GM23338 (cell line): ENCODE measurements around the gene SLC37A3. TPM values are rescaled to one million over a fixed set of nuclear protein-coding genes. Genes with fewer than 3 reads are reported as not detected.
A peak's percentile ranks its signal among the peaks of the same experiment; 100 is the strongest.
"Not testable (repeated sequence)": the region's sequence is repeated elsewhere in the genome, so short reads cannot be mapped to it uniquely, and the experiment has no call there.

ENCODE experiments used
- ATAC-seq: fragments of 200-7000 bp; cut with Tn5 transposase; 3 replicates; pipeline ENCODE4 v1.9.1; 2020
- DNase-seq: peaks from one replicate; pipeline ENCODE4 v3.0.0-alpha.2; 2015; ENCODE audit warnings: low spot score
- H2AFZ ChIP-seq: fragments of 200-600 bp; sonication (generic); 2 replicates; pipeline ENCODE4 v1.8.0; 2016; ENCODE audit warnings: antibody characterized with exemption, mild to moderate bottlenecking, moderate library complexity
- H3F3A ChIP-seq: fragments of 200-600 bp; sonication (generic); replicated peaks from 2 replicates; pipeline ENCODE4 v1.8.0; 2017; ENCODE audit warnings: antibody characterized with exemption, mixed run types, low read depth
- H3K27ac ChIP-seq: fragments of 200-600 bp; sonication (generic); 2 replicates; pipeline ENCODE4 v1.6.1; 2016; ENCODE audit warnings: low read depth
- H3K27me3 ChIP-seq: fragments of 200-600 bp; sonication (generic); 2 replicates; pipeline ENCODE4 v1.8.0; 2016; ENCODE audit warnings: mild to moderate bottlenecking, mixed run types, moderate library complexity; ENCODE audit not compliant: insufficient read depth
- H3K36me3 ChIP-seq: fragments of 200-600 bp; sonication (generic); 2 replicates; pipeline ENCODE4 v1.8.0; 2016; ENCODE audit warnings: mild to moderate bottlenecking; ENCODE audit not compliant: insufficient read depth
- H3K4me1 ChIP-seq: fragments of 200-600 bp; sonication (generic); 2 replicates; pipeline ENCODE4 v1.8.0; 2016; ENCODE audit warnings: mild to moderate bottlenecking, moderate library complexity; ENCODE audit not compliant: insufficient read depth
- H3K4me2 ChIP-seq: fragments of 200-600 bp; sonication (generic); 2 replicates; pipeline ENCODE4 v1.7.1; 2017; ENCODE audit warnings: mixed run types
- H3K4me3 ChIP-seq: fragments of 200-600 bp; sonication (generic); 2 replicates; pipeline ENCODE4 v1.6.1; 2016; ENCODE audit warnings: mixed run types
- H3K79me2 ChIP-seq: fragments of 200-600 bp; sonication (generic); replicated peaks from 2 replicates; pipeline ENCODE4 v1.8.0; 2017; ENCODE audit warnings: mild to moderate bottlenecking; ENCODE audit not compliant: insufficient read depth
- H3K9me2 ChIP-seq: fragments of 200-600 bp; sonication (generic); 2 replicates; pipeline ENCODE4 v1.8.0; 2017; ENCODE audit not compliant: insufficient read depth
- H4K20me1 ChIP-seq: fragments of 200-600 bp; sonication (generic); replicated peaks from 2 replicates; pipeline ENCODE4 v1.8.0; 2017; ENCODE audit warnings: mild to moderate bottlenecking; ENCODE audit not compliant: insufficient read depth
- H3K27ac Mint-ChIP-seq: 2 replicates; pipeline ENCODE4 v1.8.0; 2020; ENCODE audit warnings: inconsistent platforms, mild to moderate bottlenecking, moderate library complexity, mixed read lengths
- H3K27me3 Mint-ChIP-seq: 3 replicates; pipeline ENCODE4 v1.8.0; 2022; ENCODE audit warnings: low read depth, mild to moderate bottlenecking, moderate library complexity, mixed read lengths, inconsistent platforms; ENCODE audit not compliant: insufficient read depth, poor library complexity
- H3K36me3 Mint-ChIP-seq: 3 replicates; pipeline ENCODE4 v1.8.0; 2021; ENCODE audit warnings: low read depth, mild to moderate bottlenecking, inconsistent platforms, moderate library complexity, mixed read lengths
- H3K4me1 Mint-ChIP-seq: 3 replicates; pipeline ENCODE4 v1.8.0; 2020; ENCODE audit warnings: mild to moderate bottlenecking, inconsistent platforms, mixed read lengths
- H3K4me3 Mint-ChIP-seq: 3 replicates; pipeline ENCODE4 v1.8.0; 2021; ENCODE audit warnings: moderate library complexity, mild to moderate bottlenecking, inconsistent platforms, mixed read lengths
- H3K9me3 Mint-ChIP-seq: 3 replicates; pipeline ENCODE4 v1.8.0; 2020; ENCODE audit warnings: moderate library complexity, mild to moderate bottlenecking, inconsistent platforms, mixed read lengths
- CTCF ChIP-seq, 2 experiments: fragments of 200-600 bp in 1 of 2; sonication (generic) in 1 of 2; conservative IDR thresholded peaks; 2 replicates each; pipeline versions ENCODE4 v1.5.1 to v1.6.1; 2016 to 2017; ENCODE audit warnings: antibody characterized with exemption in 2 of 2, low read depth in 2 of 2, mild to moderate bottlenecking in 2 of 2, moderate library complexity in 1 of 2
- ETS1 ChIP-seq: IDR thresholded peaks from 2 replicates; pipeline ENCODE4 v1.6.1; 2016; ENCODE audit warnings: antibody characterized with exemption
- EZH2phosphoT487 ChIP-seq: fragments of 200-600 bp; sonication (generic); IDR thresholded peaks from one replicate; pipeline ENCODE4 v1.8.1; 2018; ENCODE audit warnings: antibody characterized with exemption; ENCODE audit not compliant: unreplicated experiment
- JUNB ChIP-seq: IDR thresholded peaks from one replicate; pipeline ENCODE4 v1.6.1; 2016; ENCODE audit warnings: antibody characterized with exemption; ENCODE audit not compliant: unreplicated experiment
- NANOG ChIP-seq: IDR thresholded peaks from 2 replicates; pipeline ENCODE4 v1.6.1; 2016; ENCODE audit warnings: antibody characterized with exemption, borderline replicate concordance
- POLR2AphosphoS5 ChIP-seq: IDR thresholded peaks from 2 replicates; pipeline ENCODE4 v1.6.1; 2016; ENCODE audit warnings: antibody characterized with exemption, low read depth
- STAT1 ChIP-seq: IDR thresholded peaks from one replicate; pipeline ENCODE4 v1.6.1; 2016; ENCODE audit warnings: antibody characterized with exemption; ENCODE audit not compliant: unreplicated experiment
- ZNF331 ChIP-seq: fragments of 250-450 bp; sonication (Bioruptor Pico); IDR thresholded peaks from 2 replicates; pipeline ENCODE4 v1.5.0; 2020; ENCODE audit warnings: low read depth, mild to moderate bottlenecking, moderate library complexity
- polyA plus RNA-seq: library from polyadenylated mRNA; unstranded; fragments of >200 nt; fragmentation: Nextera tagmentation; extraction: Ambion mirVana; gene quantifications from 2 replicates; pipeline ENCODE4 v1.2.1, GENCODE V29; 2016
- total RNA-seq: library from RNA; depleted of rRNA; stranded (reverse); fragments of >200 nt; shearing (Covaris generic); gene quantifications from 2 replicates; pipeline ENCODE4 v1.2.3, GENCODE V29; 2014

SLC37A3 gene
- total and polyA plus RNA-seq, 2 experiments from 2014 or later = 35.6 to 86.2 TPM

GRCh38 chr7:140324714-140325113, 73.6 kb downstream of the SLC37A3 start (continued):
- TF ChIP-seq ETS1 = no peak
- TF ChIP-seq NANOG = no peak
- no peak for TF ChIP-seq ZNF331 (CRISPR knock-in tag)
- no peak for TF ChIP-seq POLR2AphosphoS5
- no peak for TF ChIP-seq EZH2phosphoT487
- no peak for TF ChIP-seq STAT1
- no peak for TF ChIP-seq JUNB

GRCh38 chr7:140322759-140323158, 75.6 kb downstream of the SLC37A3 start:
- Histone ChIP-seq H3K9me2 (no peaks in the 10 kb centered on the region), H3K4me1 (peaks cover 30% of the 10 kb centered on the region), H4K20me1 (no peaks in the 10 kb centered on the region), H3K4me3 (no peak overlapping the region), H3K79me2 (no peaks in the 10 kb centered on the region), H2AFZ (peak overlapping the region; percentile 7; the same call in 1 of the 2 replicates), H3K36me3 (no peaks in the 10 kb centered on the region), H3K4me2 (peak overlapping the region; percentile 24), H3K27me3 (no peaks in the 10 kb centered on the region), H3K27ac (no peak overlapping the region), H3F3A (0 out of 2 replicates have a peak, but pooled peaks cover 6% of the 10 kb centered on the region)
- TF ChIP-seq EZH2phosphoT487 = no peak
- no peak for TF ChIP-seq CTCF (conservative IDR thresholded peaks at IDR 0.05; ENCODE audit: low read depth in 2 of 2)
- H3K27ac Mint-ChIP-seq = no peak overlapping the region
- H3K9me3 Mint-ChIP-seq = no peaks in the 10 kb centered on the region; the same call in 2 of the 3 replicates
- ATAC-seq (peak; percentile 87), DNase-seq (peak; percentile 54)
- H3K27me3 Mint-ChIP-seq = no peaks in the 10 kb centered on the region
- no peak overlapping the region for H3K4me3 Mint-ChIP-seq
- no peaks in the 10 kb centered on the region for H3K36me3 Mint-ChIP-seq
- no peaks in the 10 kb centered on the region for H3K4me1 Mint-ChIP-seq

- not testable (repeated sequence) for H3K27ac ChIP-seq, H3K27me3 ChIP-seq, H3K9me3 Mint-ChIP-seq, H2AFZ ChIP-seq, DNase-seq, H3K4me3 ChIP-seq, H3K9me2 ChIP-seq, H3K27ac Mint-ChIP-seq, H3K4me2 ChIP-seq, H3K4me3 Mint-ChIP-seq, H3K4me1 Mint-ChIP-seq, H3K36me3 ChIP-seq, H3K36me3 Mint-ChIP-seq, H3K27me3 Mint-ChIP-seq, ATAC-seq, H3K79me2 ChIP-seq, H3F3A ChIP-seq, H4K20me1 ChIP-seq
- H3K4me1 ChIP-seq = peaks cover 27% of the 10 kb centered on the region
Measured at GRCh38 chr7:140320078-140320477, 78.3 kb downstream of the SLC37A3 start.
